ENCODE measurements around the gene GCFC2.
A peak's percentile ranks its signal among the peaks of the same experiment; 100 is the strongest.

GCFC2 gene

DNA sequence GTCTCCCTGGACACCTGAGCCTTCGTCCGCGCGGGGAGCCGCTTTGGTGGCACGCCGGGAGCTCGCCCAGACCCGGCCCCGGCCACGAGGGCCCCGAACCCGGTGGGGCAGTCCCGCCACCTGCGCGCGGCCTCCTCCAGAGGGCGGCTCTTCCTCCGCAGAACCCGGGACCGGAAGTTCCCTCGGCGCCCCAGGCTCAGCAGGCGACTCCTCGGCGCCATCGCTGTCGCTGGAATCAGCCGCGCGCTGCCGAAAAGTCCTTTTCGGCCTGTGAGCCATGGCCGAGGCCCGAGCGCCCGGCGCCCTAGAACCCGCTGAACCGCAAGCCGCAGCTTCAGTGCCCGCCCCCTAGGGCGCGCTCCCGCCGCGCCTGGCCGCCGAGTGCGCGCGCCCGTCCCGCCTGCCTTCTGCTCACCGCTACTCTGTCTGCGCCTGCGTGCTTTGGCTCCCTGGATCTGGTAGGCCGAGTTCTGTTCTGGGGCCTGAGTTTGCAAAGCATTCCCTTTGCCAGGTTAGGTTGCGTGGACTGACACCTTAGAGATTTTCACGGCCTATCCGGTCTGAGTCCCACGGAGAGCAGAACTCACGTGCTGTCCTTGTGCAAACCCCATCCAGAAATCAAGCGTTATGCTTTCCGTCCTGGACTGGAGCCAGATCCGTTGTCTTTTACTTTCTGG is at the start of gene GCFC2:
GCFC2 (minus strand) TSS at position 339 of the 677 bp plus-strand sequence; CDS start at position 279, 60 bp downstream.
- H3K36me3 ChIP-seq: peaks cover 10% of the 10 kb centered on the region
- H3K27me3 ChIP-seq (ENCODE audit: insufficient read depth, low read depth, severe bottlenecking): no peaks in the 10 kb centered on the region

DNA sequence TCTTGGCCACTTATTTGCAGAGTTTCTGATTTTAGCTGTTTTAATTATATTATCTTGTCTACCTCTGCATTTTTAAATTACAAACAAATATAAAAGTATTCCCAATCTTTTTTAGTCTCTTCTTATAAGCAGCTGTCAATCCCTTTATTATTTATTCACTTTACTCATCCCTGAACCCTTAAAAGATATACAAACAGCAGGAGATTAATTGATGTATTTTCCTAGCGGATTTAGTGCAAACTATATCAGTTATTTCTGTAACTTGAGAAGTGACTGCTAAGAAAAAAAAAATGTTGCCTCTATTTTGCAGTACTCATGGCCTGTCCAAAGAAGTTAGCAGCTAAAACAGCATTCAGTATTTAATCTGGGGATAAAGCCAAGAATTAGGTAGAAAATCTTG is 42.1 kb upstream of the GCFC2 start:
- DNase-seq: no peak
- no peak overlapping the region; the same call in 1 of the 2 replicates for H3K4me3 ChIP-seq (ENCODE audit: low read depth, low read length)
- no peaks in the 10 kb centered on the region for H3K36me3 ChIP-seq
- peaks cover 4% of the 10 kb centered on the region for H3K9me3 ChIP-seq (ENCODE audit: severe bottlenecking)
- H3K27ac ChIP-seq: peak overlapping the region; percentile 78
- no peaks in the 10 kb centered on the region for H3K27me3 ChIP-seq (ENCODE audit: insufficient read depth, low read depth, severe bottlenecking)
- TF ChIP-seq, protein P1, sequence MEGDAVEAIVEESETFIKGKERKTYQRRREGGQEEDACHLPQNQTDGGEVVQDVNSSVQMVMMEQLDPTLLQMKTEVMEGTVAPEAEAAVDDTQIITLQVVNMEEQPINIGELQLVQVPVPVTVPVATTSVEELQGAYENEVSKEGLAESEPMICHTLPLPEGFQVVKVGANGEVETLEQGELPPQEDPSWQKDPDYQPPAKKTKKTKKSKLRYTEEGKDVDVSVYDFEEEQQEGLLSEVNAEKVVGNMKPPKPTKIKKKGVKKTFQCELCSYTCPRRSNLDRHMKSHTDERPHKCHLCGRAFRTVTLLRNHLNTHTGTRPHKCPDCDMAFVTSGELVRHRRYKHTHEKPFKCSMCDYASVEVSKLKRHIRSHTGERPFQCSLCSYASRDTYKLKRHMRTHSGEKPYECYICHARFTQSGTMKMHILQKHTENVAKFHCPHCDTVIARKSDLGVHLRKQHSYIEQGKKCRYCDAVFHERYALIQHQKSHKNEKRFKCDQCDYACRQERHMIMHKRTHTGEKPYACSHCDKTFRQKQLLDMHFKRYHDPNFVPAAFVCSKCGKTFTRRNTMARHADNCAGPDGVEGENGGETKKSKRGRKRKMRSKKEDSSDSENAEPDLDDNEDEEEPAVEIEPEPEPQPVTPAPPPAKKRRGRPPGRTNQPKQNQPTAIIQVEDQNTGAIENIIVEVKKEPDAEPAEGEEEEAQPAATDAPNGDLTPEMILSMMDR (IDR thresholded peaks at IDR 0.05; ENCODE audit: low read depth, low read length): no peak

More for the DNA sequence above, at the start of gene GCFC2:
- DNase-seq: peak; percentile 93
- Histone ChIP-seq H3K9me3 (ENCODE audit: severe bottlenecking) (peaks cover 6% of the 10 kb centered on the region), H3K4me3 (ENCODE audit: low read depth, low read length) (peak within 1 kb of the TSS; percentile 50), H3K27ac (peak within 1 kb of the TSS; percentile 85)
- TF ChIP-seq, protein P1 (IDR thresholded peaks at IDR 0.05; ENCODE audit: low read depth, low read length): peak; percentile 53

DNA sequence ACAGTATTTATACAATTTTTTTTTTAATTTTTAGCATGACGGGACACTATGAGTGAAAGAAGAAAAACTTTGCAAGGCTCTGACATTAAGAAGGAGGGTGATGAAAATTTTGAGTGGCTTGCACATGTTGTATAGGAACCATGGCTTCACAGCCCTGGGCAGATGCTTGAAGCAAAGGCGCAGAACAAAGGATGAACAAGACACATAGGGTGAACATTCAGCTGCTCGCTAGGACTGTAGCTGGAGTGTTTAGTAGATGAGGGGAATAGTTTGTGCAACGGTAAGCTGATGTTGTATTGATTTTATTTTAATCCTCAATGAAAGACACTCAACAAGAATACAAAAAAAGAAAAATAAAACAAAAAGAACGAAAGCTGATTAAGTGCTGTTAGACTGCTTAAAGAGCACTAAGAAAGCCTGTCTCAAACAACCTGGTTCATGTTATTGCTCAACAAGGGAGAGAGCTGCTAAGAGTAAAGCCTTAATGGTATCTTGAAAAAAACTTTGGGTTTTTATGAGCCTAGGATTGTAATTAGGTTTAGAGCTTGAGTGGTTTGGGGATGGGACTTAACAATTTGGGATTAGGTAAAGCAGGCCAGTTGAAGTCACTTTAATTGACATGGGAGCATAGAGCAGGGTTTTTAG is 41.2 kb upstream of the GCFC2 start:
- Histone ChIP-seq H3K9me3 (ENCODE audit: severe bottlenecking) (peaks cover 4% of the 10 kb centered on the region), H3K4me3 (ENCODE audit: low read depth, low read length) (no peak overlapping the region), H3K27me3 (ENCODE audit: insufficient read depth, low read depth, severe bottlenecking) (no peaks in the 10 kb centered on the region), H3K27ac (peak overlapping the region; percentile 78), H3K36me3 (no peaks in the 10 kb centered on the region)
- peak; percentile 78 for DNase-seq
- TF ChIP-seq, protein P1 (IDR thresholded peaks at IDR 0.05; ENCODE audit: low read depth, low read length): no peak

DNA sequence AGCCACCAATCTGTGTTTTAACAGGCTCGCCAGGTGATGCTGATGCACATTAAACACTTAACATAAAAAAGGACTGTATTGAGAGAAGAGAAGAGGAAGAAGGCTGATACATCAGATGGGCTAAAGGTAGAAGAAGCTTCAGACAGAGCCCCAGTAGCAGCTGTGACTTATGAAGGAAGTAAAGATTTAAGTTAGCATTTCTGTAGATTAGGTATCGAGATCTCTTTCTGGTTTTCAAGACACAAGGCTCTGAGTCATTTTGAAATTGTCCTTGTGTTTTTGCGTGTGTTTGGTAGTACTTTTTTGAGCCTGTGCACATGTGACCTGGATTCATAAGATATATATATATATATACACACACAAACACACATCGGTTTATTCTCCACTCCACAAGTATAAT is 40.6 kb upstream of the GCFC2 start:
- Histone ChIP-seq H3K9me3 (ENCODE audit: severe bottlenecking) (peaks cover 4% of the 10 kb centered on the region), H3K36me3 (no peaks in the 10 kb centered on the region), H3K27me3 (ENCODE audit: insufficient read depth, low read depth, severe bottlenecking) (no peaks in the 10 kb centered on the region), H3K4me3 (ENCODE audit: low read depth, low read length) (no peak overlapping the region), H3K27ac (peak overlapping the region; percentile 78)
- TF ChIP-seq, protein P1 (IDR thresholded peaks at IDR 0.05; ENCODE audit: low read depth, low read length): no peak
- DNase-seq: no peak

DNA sequence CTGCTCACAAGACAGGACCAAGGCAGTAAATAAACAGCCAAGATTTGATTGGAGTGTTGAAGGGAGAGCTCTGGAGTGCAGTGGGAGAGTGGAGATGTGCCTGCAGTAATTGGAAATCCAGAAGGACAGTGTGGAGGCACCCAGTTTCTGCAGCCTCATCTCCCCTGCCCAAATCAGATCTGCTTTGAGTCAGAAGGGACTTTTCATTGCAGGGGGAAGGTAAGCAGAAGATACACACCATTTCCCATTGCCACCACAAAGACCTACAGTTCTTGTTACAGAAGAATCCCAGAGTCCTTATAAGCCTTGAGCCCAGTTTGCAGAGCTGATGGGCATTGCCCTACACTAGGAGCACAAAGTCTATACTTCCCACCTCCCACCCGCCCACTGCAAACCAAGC is 27.2 kb upstream of the GCFC2 start:
- DNase-seq: no peak
- Histone ChIP-seq H3K4me3 (ENCODE audit: low read depth, low read length) (no peak overlapping the region), H3K27me3 (ENCODE audit: insufficient read depth, low read depth, severe bottlenecking) (no peaks in the 10 kb centered on the region), H3K27ac (no peak overlapping the region), H3K9me3 (ENCODE audit: severe bottlenecking) (peaks cover 6% of the 10 kb centered on the region), H3K36me3 (no peaks in the 10 kb centered on the region)
- TF ChIP-seq, protein P1 (IDR thresholded peaks at IDR 0.05; ENCODE audit: low read depth, low read length): no peak

All from WERI-Rb-1 (cell line).